ENCODE measurements around the gene ISLR. TPM values are rescaled to one million over a fixed set of nuclear protein-coding genes. Genes with fewer than 3 reads are reported as not detected.
A peak's percentile ranks its signal among the peaks of the same experiment; 100 is the strongest.

The ISLR gene
- total RNA-seq, 1 experiment from 2014 or later, result 0.11 TPM

GRCh38 chr15:74175271-74176191 lies 2.0 kb downstream of the ISLR start:
- no peak for TF ChIP-seq CTCF (conservative IDR thresholded peaks at IDR 0.05)
- Histone ChIP-seq H2AFZ (ENCODE audit: low read length) (no peak overlapping the region), H2BK120ac (ENCODE audit: low read depth, low read length, poor library complexity, severe bottlenecking) (no peak overlapping the region), H2AK5ac (ENCODE audit: insufficient read length, low read length) (no peak overlapping the region), H3K23ac (ENCODE audit: insufficient read length, low read depth, low read length) (no peak overlapping the region), H3K4ac (ENCODE audit: low read depth, low read length) (no peak overlapping the region), H4K5ac (ENCODE audit: insufficient read length, low read depth, low read length) (no peak overlapping the region), H3K79me1 (ENCODE audit: insufficient read depth, low read depth, low read length, poor library complexity, severe bottlenecking) (no peaks in the 10 kb centered on the region), H3K27me3 (ENCODE audit: insufficient read depth, low read length) (no peaks in the 10 kb centered on the region), H3K27ac (ENCODE audit: insufficient read length, low read depth, low read length) (no peak overlapping the region), H3K4me2 (ENCODE audit: insufficient read depth, insufficient read length, low read length) (no peak overlapping the region), H4K8ac (replicated peaks; ENCODE audit: insufficient read length, low read depth, low read length) (no peak overlapping the region), H3K18ac (ENCODE audit: insufficient read length, low read depth, low read length) (no peak overlapping the region), H3K4me1 (ENCODE audit: insufficient read depth, low read length) (peaks cover 3% of the 10 kb centered on the region; the same call in 1 of the 2 replicates), H3K23me2 (ENCODE audit: insufficient read length, low read depth, low read length, poor library complexity, severe bottlenecking) (no peaks in the 10 kb centered on the region), H2BK15ac (ENCODE audit: low read depth, low read length) (no peak overlapping the region), H3K56ac (ENCODE audit: insufficient read length, low read depth, low read length) (no peak overlapping the region), H2BK5ac (ENCODE audit: insufficient read length, low read length) (no peak overlapping the region), H2BK20ac (ENCODE audit: low read depth, low read length, poor library complexity, severe bottlenecking) (no peak overlapping the region), H3K14ac (ENCODE audit: insufficient read depth, low read length) (no peak overlapping the region; the same call in 1 of the 2 replicates), H4K91ac (ENCODE audit: insufficient read length, low read depth, low read length) (no peak overlapping the region), H2BK12ac (ENCODE audit: insufficient read length, low read depth, low read length) (no peak overlapping the region), H3K9ac (ENCODE audit: extremely low read depth, insufficient read length, low read length) (no peak overlapping the region), H4K20me1 (ENCODE audit: control insufficient read depth, insufficient read depth, insufficient read length) (no peaks in the 10 kb centered on the region), H3K79me2 (ENCODE audit: insufficient read depth, low read length) (no peaks in the 10 kb centered on the region), H3K9me3 (ENCODE audit: control insufficient read depth, low read depth, low read length) (no peaks in the 10 kb centered on the region), H3T11ph (ENCODE audit: low read length) (no peak overlapping the region)
- H3K9me3 Mint-ChIP-seq, result no peaks in the 10 kb centered on the region; a peak in 1 of 5 replicates
- no CpG with 5 or more reads among the region's 45 CpGs for WGBS (ENCODE audit: extremely low coverage, insufficient read length, low lambda C conversion rate)
- H3K27ac Mint-ChIP-seq, result 0 out of 7 replicates have a peak overlapping the region, but pooled peaks of 1 of the 3 experiments have one; percentile 70
- peaks cover 0 to under 1% (median 0%) of the 10 kb centered on the region in 3 experiments; a peak in 2 of 7 replicates for H3K36me3 Mint-ChIP-seq (ENCODE audit: insufficient read depth in 1 of 3, low read depth in 3 of 3)
- peak; percentile 28 for DNase-seq
- peaks cover 22 to 51% of the 10 kb centered on the region in 2 experiments for H3K4me1 Mint-ChIP-seq
- peaks cover 22% of the 10 kb centered on the region for H3K27me3 Mint-ChIP-seq (ENCODE audit: low read depth)
- H3K4me3 Mint-ChIP-seq, result no peak overlapping the region

Data from H9 (cell line).